AG04449 (cell line): ENCODE data around the gene ASAH2.
"Not testable (repeated sequence)": the region's sequence is repeated elsewhere in the genome, so short reads cannot be mapped to it uniquely, and the experiment has no call there.

Source experiments
- CTCF ChIA-PET: fragments of 350-600 bp; formaldehyde crosslinking; extraction: SDS; loops from one replicate; lab custom pipeline; 2021; ENCODE audit warnings: antibody characterized with exemption; lab: Yijun Ruan, JAX
- POLR2A ChIA-PET: fragments of 400-600, 350-600 bp; formaldehyde crosslinking; extraction: SDS; loops from one replicate; lab custom pipeline; 2020; ENCODE audit warnings: antibody characterized with exemption, inconsistent platforms; lab: Yijun Ruan, JAX
- DNase-seq: peaks from one replicate; pipeline ENCODE4 v3.0.0-alpha.2; 2010; ENCODE audit warnings: low read depth, low spot score
- H3K4me3 ChIP-seq: 2 replicates; pipeline ENCODE4 v1.5.1; 2011; ENCODE audit warnings: low read depth, mild to moderate bottlenecking, control low read depth, low read length
- TF ChIP-seq, protein P1 (sequence below): IDR thresholded peaks from one replicate; pipeline ENCODE4 v1.5.1; 2011; ENCODE audit warnings: mild to moderate bottlenecking, moderate library complexity, low read length, control low read depth, inconsistent platforms; ENCODE audit not compliant: insufficient read depth; ENCODE audit errors: missing control alignments

ASAH2 gene

GRCh38 chr10:50242777-50243176 lies 8.5 kb downstream of the ASAH2 start:
- POLR2A ChIA-PET, result no interaction called here
- no peak overlapping the region for H3K4me3 ChIP-seq
- no peak for DNase-seq
- CTCF ChIA-PET, result no interaction called here
- TF ChIP-seq, protein P1, sequence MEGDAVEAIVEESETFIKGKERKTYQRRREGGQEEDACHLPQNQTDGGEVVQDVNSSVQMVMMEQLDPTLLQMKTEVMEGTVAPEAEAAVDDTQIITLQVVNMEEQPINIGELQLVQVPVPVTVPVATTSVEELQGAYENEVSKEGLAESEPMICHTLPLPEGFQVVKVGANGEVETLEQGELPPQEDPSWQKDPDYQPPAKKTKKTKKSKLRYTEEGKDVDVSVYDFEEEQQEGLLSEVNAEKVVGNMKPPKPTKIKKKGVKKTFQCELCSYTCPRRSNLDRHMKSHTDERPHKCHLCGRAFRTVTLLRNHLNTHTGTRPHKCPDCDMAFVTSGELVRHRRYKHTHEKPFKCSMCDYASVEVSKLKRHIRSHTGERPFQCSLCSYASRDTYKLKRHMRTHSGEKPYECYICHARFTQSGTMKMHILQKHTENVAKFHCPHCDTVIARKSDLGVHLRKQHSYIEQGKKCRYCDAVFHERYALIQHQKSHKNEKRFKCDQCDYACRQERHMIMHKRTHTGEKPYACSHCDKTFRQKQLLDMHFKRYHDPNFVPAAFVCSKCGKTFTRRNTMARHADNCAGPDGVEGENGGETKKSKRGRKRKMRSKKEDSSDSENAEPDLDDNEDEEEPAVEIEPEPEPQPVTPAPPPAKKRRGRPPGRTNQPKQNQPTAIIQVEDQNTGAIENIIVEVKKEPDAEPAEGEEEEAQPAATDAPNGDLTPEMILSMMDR, result no peak

- DNase-seq, CTCF ChIA-PET, POLR2A ChIA-PET, H3K4me3 ChIP-seq: not testable (repeated sequence)
Observed at GRCh38 chr10:50241478-50241877, 9.8 kb downstream of the ASAH2 start.

DNA sequence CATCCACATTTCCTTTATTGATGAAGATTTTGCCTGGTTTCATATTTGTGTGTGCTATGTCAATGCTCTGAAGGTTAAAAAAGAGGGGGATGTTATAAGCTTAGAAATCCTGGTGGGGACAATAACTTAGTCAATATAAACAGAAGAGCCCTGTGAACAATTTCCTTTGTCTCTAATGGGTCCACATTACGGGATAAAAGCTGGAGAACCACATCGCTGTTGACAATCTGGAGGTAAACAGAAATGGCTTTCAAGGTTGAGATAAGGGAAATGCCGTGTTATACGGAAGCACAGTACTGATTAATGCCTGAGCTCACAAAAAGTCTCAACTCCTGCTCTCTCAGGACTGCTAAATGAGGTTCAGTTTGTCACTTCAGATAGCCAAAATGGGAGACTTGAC lies 16.8 kb downstream of the ASAH2 start:
- no peak for DNase-seq
- ChIA-PET CTCF (interaction anchor here (0.9 to 4.2 kb wide), 2 partner anchors 10 to 26 kb away, joined by 3 to 26 read pairs; no protein-coding TSS in a partner anchor), POLR2A (no interaction called here)

DNA sequence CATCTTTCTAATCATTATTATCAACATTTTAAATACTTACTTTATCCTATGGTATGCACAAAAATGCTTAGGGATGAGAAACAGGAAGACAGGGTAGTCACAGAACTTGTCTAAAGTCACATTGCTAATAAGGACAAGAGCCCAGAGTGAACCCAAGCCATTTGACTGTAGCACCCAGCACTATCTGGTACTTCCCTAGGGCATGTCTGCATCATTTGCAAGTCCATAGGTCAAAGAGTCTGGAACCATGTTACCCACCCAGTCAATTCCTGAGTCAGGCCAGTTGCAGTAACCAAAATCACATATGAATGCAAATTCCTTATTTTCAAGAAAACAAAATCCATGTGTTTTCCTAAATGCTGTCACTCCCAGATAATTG lies 19.1 kb downstream of the ASAH2 start:
- ChIA-PET POLR2A (no interaction called here), CTCF (interaction anchor here (4.2 kb wide), 1 partner anchor 8 kb away, joined by 26 read pairs; no protein-coding TSS in a partner anchor)
- H3K4me3 ChIP-seq, result no peak overlapping the region
- no peak for DNase-seq
- TF ChIP-seq, protein P1, result no peak

More for the DNA sequence above, 16.8 kb downstream of the ASAH2 start:
- H3K4me3 ChIP-seq, result no peak overlapping the region
- TF ChIP-seq, protein P1, result no peak

- H3K4me3 ChIP-seq, result no peak overlapping the region
- CTCF ChIA-PET, result no interaction called here
- DNase-seq, result no peak
- POLR2A ChIA-PET, result no interaction called here
- TF ChIP-seq, protein P1, result no peak
Observed at GRCh38 chr10:50231515-50232260, 19.6 kb downstream of the ASAH2 start.

DNA sequence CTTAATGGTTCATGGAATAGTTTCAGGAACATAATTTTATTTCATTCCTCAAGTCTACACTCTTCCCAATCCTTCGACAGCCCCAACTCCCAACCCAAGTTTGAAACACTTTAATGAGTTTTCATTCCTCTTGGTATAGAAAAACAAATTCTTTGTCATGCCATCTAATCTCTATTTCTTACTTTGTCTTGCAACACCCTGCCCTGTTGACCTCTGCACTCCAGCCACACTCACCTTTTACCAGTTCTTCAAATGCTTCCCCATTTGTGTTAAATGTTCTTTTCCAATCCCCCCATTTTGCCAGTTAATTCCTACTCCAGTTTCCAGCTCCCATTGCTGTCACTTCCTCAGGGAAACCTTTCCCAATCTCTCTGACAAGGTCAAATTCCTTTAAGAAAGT lies 21.9 kb downstream of the ASAH2 start:
- CTCF ChIA-PET, result interaction anchor here (1.4 kb wide), 1 partner anchor 637 kb away, joined by 3 read pairs; no protein-coding TSS in a partner anchor
- POLR2A ChIA-PET, result no interaction called here
- no peak overlapping the region for H3K4me3 ChIP-seq
- TF ChIP-seq, protein P1, result no peak
- DNase-seq, result no peak

DNA sequence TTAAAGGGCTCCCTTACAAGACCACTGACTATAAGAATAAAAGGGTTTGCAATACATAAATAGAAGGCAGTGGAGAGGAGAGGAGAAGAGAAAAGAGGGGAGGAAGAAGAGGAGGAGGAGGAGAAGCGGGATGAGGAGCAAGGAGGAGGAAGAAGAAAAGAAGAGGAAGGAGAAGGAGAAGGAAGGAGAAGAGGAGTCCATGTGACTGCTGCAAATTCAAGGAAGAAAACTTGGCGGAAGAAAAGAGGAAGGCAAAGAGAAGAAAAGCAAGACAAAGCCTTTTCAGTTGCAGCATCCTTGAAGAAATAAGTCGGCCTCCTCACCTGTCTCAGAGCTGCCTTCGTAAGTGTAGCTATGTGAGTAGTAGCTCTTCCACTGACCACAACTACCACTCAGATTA lies 22.6 kb downstream of the ASAH2 start:
- no peak for DNase-seq
- TF ChIP-seq, protein P1, result no peak
- ChIA-PET CTCF (interaction anchor here (1.4 kb wide), 1 partner anchor 636 kb away, joined by 3 read pairs; no protein-coding TSS in a partner anchor), POLR2A (no interaction called here)
- H3K4me3 ChIP-seq, result no peak overlapping the region
